Naive thymus-derived CD4-positive, alpha-beta T cell (primary cell): ENCODE data around the gene PRSS36. TPM values are rescaled to one million over a fixed set of nuclear protein-coding genes. Genes with fewer than 3 reads are reported as not detected.
"Not testable (repeated sequence)": the region's sequence is repeated elsewhere in the genome, so short reads cannot be mapped to it uniquely, and the experiment has no call there.

ENCODE experiments used
- ATAC-seq: fragments of 150-1000 bp; cut with Tn5 transposase; 2 replicates; pipeline ENCODE4 v1.10.0; 2021; ENCODE audit warnings: mild to moderate bottlenecking, moderate library complexity
- CTCF ChIA-PET: fragments of 350-600 bp; sonication (Branson Sonifier 250); formaldehyde crosslinking; loops from one replicate; lab custom pipeline; 2021; ENCODE audit warnings: antibody characterized with exemption; lab: Charles Lee
- POLR2A ChIA-PET: fragments of 350-600 bp; sonication (Branson Sonifier 250); formaldehyde crosslinking; loops from one replicate; lab custom pipeline; 2021; ENCODE audit warnings: antibody characterized with exemption, inconsistent platforms; lab: Charles Lee
- DNase-seq, 9 donors: peaks; one replicate each; pipeline versions ENCODE4 v3.0.0 to v3.0.0-alpha.2; 2020 to 2022; ENCODE audit warnings: mixed read lengths in 1 of 9
- H3K27ac ChIP-seq: one replicate; pipeline ENCODE4 v1.7.0; 2013; ENCODE audit warnings: mild to moderate bottlenecking, low read depth, low read length, moderate library complexity
- H3K27me3 ChIP-seq, 2 donors: one replicate each; pipeline ENCODE4 v1.7.0; 2013; ENCODE audit warnings: low read length in 2 of 2, mild to moderate bottlenecking in 2 of 2, moderate library complexity in 2 of 2; ENCODE audit not compliant: control insufficient read depth in 2 of 2, insufficient read depth in 2 of 2
- H3K36me3 ChIP-seq, 3 experiments: 1 replicate in 2 of 3; 2 replicates in 1 of 3; pipeline ENCODE4 v1.7.0; 2013; ENCODE audit warnings: low read length in 3 of 3, mild to moderate bottlenecking in 3 of 3, moderate library complexity in 1 of 3; ENCODE audit not compliant: insufficient read depth in 3 of 3, control insufficient read depth in 2 of 3
- H3K4me1 ChIP-seq, 2 donors: one replicate each; pipeline ENCODE4 v1.7.0; 2013; ENCODE audit warnings: low read length in 2 of 2, mild to moderate bottlenecking in 2 of 2, moderate library complexity in 1 of 2; ENCODE audit not compliant: control insufficient read depth in 2 of 2, insufficient read depth in 2 of 2
- H3K4me3 ChIP-seq: 2 replicates; pipeline ENCODE4 v1.7.0; 2013; ENCODE audit warnings: mild to moderate bottlenecking, low read length
- H3K9me3 ChIP-seq, 3 experiments: 1 replicate in 2 of 3; 2 replicates in 1 of 3; pipeline ENCODE4 v1.7.0; 2013; ENCODE audit warnings: low read length in 3 of 3; ENCODE audit not compliant: control insufficient read depth in 2 of 3
- H3K27ac Mint-ChIP-seq, 9 donors: one replicate each; pipeline ENCODE4 v1.8.0; 2020 to 2022; ENCODE audit warnings: mixed read lengths in 9 of 9, mild to moderate bottlenecking in 8 of 9, moderate library complexity in 5 of 9, inconsistent platforms in 2 of 9
- H3K27me3 Mint-ChIP-seq, 5 donors: one replicate each; pipeline ENCODE4 v1.8.0; 2021 to 2022; ENCODE audit warnings: mixed read lengths in 5 of 5, mild to moderate bottlenecking in 1 of 5
- H3K36me3 Mint-ChIP-seq, 5 donors: one replicate each; pipeline ENCODE4 v1.8.0; 2020 to 2022; ENCODE audit warnings: mixed read lengths in 5 of 5, mild to moderate bottlenecking in 3 of 5, inconsistent platforms in 1 of 5
- H3K4me1 Mint-ChIP-seq, 7 donors: one replicate each; pipeline ENCODE4 v1.8.0; 2020 to 2022; ENCODE audit warnings: mixed read lengths in 7 of 7, mild to moderate bottlenecking in 3 of 7, inconsistent platforms in 1 of 7
- H3K4me3 Mint-ChIP-seq, 10 donors: one replicate each; pipeline ENCODE4 v1.8.0; 2020 to 2022; ENCODE audit warnings: mild to moderate bottlenecking in 10 of 10, mixed read lengths in 10 of 10, moderate library complexity in 6 of 10, inconsistent platforms in 2 of 10
- H3K9me3 Mint-ChIP-seq, 11 donors: one replicate each; pipeline ENCODE4 v1.8.0; 2020 to 2022; ENCODE audit warnings: mixed read lengths in 11 of 11, mild to moderate bottlenecking in 4 of 11, inconsistent platforms in 1 of 11, moderate library complexity in 1 of 11
- intact Hi-C, 2 donors: fragments of 100-400 bp; cut with micrococcal nuclease; formaldehyde crosslinking; loops; one replicate each; pipeline ENCODE4 v1.15.1; 2023
- polyA plus RNA-seq, 2 donors: library from polyadenylated mRNA; unstranded; fragments of 300-500 nt; fragmentation: Illumina TruSeq; gene quantifications; one replicate each; pipeline ENCODE4 v1.2.3, GENCODE V29; 2021
- total RNA-seq, 6 experiments: library from RNA in 5 of 6; stranded (reverse) in 5 of 6; gene quantifications; 1 replicate in 5 of 6; 2 replicates in 1 of 6; pipeline ENCODE4 v1.2.3 and lab custom pipeline; 2021 to 2026

The PRSS36 gene
- total and polyA plus RNA-seq, 7 experiments from 2014 or later = 0.13 to 2.9 (median 1.2) TPM

DNA sequence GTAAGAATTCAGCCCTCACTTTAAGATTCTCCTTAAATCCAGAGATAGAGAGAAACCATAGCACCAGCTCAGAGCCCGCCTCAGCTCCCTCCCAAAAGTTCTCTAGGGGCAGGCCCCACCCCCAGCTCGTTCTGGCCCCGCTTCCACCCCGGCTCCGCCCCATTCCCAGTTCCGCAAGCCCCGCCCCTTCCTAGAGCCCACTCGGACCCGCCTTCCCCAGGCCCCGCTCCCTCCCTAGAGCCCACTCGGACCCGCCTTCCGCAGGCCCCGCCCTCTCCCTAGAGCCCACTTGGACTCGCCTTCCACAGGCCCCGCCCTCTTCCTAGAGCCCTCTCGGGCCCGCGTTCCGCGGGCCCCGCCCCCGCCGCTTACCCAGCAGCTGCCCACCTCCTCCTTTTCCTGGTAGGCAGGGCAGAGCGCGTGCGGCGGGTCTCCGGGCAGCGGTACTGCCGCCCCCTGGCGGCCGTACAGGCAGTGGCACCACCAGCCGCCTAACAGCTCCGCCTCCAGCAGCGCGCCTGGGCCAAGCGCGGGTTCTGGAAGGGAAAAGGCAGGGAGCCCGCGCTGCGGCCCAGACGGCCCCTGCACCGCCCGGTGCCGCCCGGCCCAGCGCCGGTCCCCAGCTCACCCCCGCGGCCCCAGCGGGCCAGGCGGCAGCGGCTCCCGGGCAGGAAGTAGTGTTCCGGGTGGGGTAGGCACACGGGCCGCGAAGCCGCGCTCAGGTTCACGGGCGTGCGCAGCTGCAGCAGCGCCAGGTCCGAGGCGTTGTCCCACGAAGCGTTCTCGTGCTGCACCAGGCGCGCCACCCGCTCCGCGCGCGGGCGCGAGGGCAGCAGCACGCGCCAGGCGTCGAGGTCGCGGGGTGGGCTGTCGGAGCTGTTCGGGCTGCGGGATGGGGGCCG lies 7.5 kb downstream of the PRSS36 start:
- Mint-ChIP-seq H3K27ac (peak overlapping the region; percentile 73 to 94 (median 84)), H3K9me3 (peaks cover 0 to 2% (median 0%) of the 10 kb centered on the region in 11 donors), H3K36me3 (no peaks in the 10 kb centered on the region), H3K27me3 (peaks cover 0 to 3% (median 0%) of the 10 kb centered on the region in 5 donors), H3K4me3 (peak overlapping the region; percentile 61 to 84 (median 72)), H3K4me1 (peaks cover 0 to 17% (median 14%) of the 10 kb centered on the region in 7 donors)
- H3K9me3 ChIP-seq = no peaks in the 10 kb centered on the region
- ATAC-seq (peak; percentile 95), DNase-seq (peak; percentile 91 to 98 (median 95))
- peaks cover 6 to 14% of the 10 kb centered on the region in 2 donors for H3K4me1 ChIP-seq
- peak overlapping the region; percentile 74 for H3K27ac ChIP-seq
- POLR2A ChIA-PET = interaction anchor here (0.6 to 6.3 kb wide), 27 partner anchors 10 to 727 kb away, joined by 3 to 183 read pairs (median 5); partner anchors contain the start of genes FUS, KAT8, PYCARD and PYDC1
- peak overlapping the region; percentile 68 for H3K4me3 ChIP-seq
- CTCF ChIA-PET = interaction anchor here (0.5 to 3.0 kb wide), 22 partner anchors 10 to 727 kb away, joined by 3 to 27 read pairs (median 4); partner anchors contain the start of genes FUS, HSD3B7, KAT8 and ZNF646
- no peaks in the 10 kb centered on the region for H3K27me3 ChIP-seq
- no peaks in the 10 kb centered on the region for H3K36me3 ChIP-seq
- intact Hi-C loops = loop anchor here (1.0 to 2.0 kb wide), 15 partner anchors 25 to 727 kb away; partner anchors contain the start of genes ARMC5 (in 2 of the 2), HSD3B7 (in 2 of the 2), KAT8 (in 2 of the 2) and SETD1A (in 2 of the 2)

DNA sequence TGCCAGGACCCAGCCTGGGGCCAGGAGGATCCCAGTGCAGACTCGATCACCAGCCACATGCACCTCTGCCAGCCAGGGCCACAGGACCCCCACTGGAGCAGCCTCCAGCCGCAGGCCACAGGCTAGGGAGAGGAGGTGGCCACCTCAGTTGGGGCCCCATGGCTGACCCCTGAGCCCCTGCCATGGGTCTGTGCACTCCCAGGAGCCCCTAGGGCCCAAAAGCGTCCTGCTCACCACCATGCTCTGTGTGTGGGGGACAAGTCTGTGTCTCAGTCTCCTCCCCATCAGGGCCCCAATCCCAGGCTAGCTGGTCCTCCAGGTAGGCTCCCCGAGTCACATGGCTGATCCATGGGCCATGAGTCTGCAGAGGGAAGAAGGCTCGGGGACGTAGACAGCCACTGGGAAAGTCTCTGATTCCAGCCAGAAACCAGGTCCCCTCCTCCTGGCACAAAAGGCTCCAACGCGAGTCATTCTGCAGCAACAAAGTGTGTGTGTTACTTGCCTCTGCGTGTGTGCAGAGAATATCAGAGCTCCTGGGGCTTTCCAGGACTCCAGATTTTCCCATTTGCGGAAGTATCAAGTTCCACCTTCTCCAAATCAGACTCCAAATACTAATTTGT lies 8.3 kb downstream of the PRSS36 start:
- Mint-ChIP-seq H3K27me3 (peaks cover 0 to 3% (median 0%) of the 10 kb centered on the region in 5 donors), H3K9me3 (peaks cover 0 to 2% (median 0%) of the 10 kb centered on the region in 11 donors), H3K4me3 (peak overlapping the region; percentile 61 to 84 (median 72)), H3K27ac (peak overlapping the region; percentile 73 to 94 (median 84)), H3K4me1 (peaks cover 0 to 17% (median 14%) of the 10 kb centered on the region in 7 donors), H3K36me3 (no peaks in the 10 kb centered on the region)
- ChIA-PET CTCF (interaction anchor here (0.5 to 3.0 kb wide), 16 partner anchors 11 to 726 kb away, joined by 3 to 27 read pairs (median 4); partner anchors contain the start of genes FUS, KAT8, ZNF646 and ZNF668), POLR2A (interaction anchor here (0.6 to 6.3 kb wide), 27 partner anchors 10 to 728 kb away, joined by 3 to 183 read pairs (median 5); partner anchors contain the start of genes FUS, KAT8, PYCARD and PYDC1)
- intact Hi-C loops = loop anchor here (1.0 to 2.0 kb wide), 15 partner anchors 24 to 728 kb away; partner anchors contain the start of genes ARMC5 (in 2 of the 2), HSD3B7 (in 2 of the 2), KAT8 (in 2 of the 2) and SETD1A (in 2 of the 2)
- H3K4me1 ChIP-seq = peaks cover 6 to 14% of the 10 kb centered on the region in 2 donors
- H3K36me3 ChIP-seq = no peaks in the 10 kb centered on the region
- no peaks in the 10 kb centered on the region for H3K27me3 ChIP-seq
- DNase-seq (no peak), ATAC-seq (no peak)
- H3K4me3 ChIP-seq = peak overlapping the region; percentile 68
- no peaks in the 10 kb centered on the region for H3K9me3 ChIP-seq
- peak overlapping the region; percentile 74 for H3K27ac ChIP-seq

DNA sequence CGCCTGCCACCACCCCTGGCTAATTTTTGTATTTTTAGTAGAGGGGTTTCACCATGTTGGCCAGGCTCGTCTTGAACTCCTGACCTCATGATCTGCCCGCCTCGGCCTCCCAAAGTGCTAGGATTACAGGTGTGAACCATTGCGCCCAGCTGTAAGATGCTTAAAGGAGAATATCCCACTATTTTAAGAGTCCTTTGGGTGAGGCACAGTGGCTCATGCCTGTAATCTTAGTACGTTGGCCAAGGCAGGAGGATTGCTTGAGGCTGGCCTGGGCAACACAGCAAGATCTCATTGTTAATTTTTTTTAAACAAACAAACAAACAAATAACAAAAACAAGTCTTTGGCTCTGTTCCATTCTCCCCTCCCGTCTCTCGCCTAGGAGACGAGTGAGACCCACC lies 8.8 kb downstream of the PRSS36 start:
- not testable (repeated sequence) for H3K27ac ChIP-seq, H3K9me3 ChIP-seq
- POLR2A ChIA-PET = interaction anchor here (1.3 to 3.5 kb wide), 4 partner anchors 10 to 67 kb away, joined by 8 to 87 read pairs (median 16); partner anchors contain the start of genes FUS, KAT8, ZNF646 and ZNF668

DNA sequence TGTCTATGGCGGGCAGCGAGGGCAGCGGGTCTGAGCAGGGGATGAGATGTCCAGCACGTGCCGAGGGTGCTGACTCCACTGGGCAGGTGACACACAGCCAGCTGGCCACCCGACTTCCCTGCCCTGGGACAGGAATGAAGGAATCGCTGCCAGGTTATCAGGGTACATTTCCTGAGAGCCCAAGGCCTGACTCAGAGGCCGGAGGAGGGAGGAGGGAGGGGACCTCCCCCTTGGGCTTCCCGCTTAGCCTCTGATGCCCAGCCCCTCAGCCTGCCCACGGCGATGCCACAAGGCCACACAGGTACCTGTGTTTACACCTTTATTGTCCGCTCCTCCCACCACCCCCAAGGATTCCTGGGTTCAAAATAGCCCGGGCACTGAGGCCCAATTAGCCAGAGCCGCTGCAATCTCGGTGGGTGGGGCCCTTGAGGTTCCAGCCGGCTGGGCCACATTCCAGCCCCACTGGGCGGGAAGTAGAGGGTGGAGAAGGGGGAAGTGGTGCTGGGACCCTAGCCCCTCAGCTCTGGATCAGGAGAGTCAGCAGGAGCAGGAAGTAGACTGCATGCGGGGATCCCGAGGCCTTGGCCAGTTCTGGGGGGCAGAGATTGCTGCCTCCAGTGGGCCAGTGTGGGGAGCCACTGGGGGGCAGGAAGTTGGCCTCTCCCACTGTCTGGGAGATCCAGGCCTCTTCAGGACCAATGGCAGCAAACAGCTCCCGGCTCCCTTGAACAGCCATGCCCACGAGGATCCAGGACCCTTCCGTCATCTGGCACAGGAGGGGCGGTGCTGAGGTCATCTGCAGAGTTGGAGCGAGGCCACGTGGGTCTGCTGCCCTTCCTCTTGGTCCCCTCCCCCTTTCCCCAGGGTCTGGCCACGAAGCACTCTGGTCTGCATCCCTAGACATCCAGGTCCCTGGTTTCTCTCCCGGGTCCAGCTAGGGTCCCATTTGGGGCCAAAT lies 11.0 kb downstream of the PRSS36 start:
- Histone ChIP-seq H3K27me3 (no peaks in the 10 kb centered on the region), H3K4me3 (no peak overlapping the region), H3K27ac (no peak overlapping the region), H3K9me3 (no peaks in the 10 kb centered on the region), H3K4me1 (peaks cover 6 to 14% of the 10 kb centered on the region in 2 donors), H3K36me3 (no peaks in the 10 kb centered on the region)
- H3K36me3 Mint-ChIP-seq = no peaks in the 10 kb centered on the region
- ATAC-seq (no peak), DNase-seq (no peak)
- intact Hi-C loops = no loop called here
- peaks cover 7 to 16% (median 13%) of the 10 kb centered on the region in 7 donors for H3K4me1 Mint-ChIP-seq
- ChIA-PET POLR2A (interaction anchor here (0.6 to 1.2 kb wide), 2 partner anchors 21 to 172 kb away, joined by 4 to 5 read pairs; partner anchors contain the start of gene KAT8), CTCF (interaction anchor here (1.8 kb wide), 1 partner anchor 20 kb away, joined by 5 read pairs; no protein-coding TSS in a partner anchor)
- H3K27ac Mint-ChIP-seq = peak overlapping the region in 2 of 9 donors; percentile 46 to 68
- peaks cover 0 to 2% (median 0%) of the 10 kb centered on the region in 5 donors for H3K27me3 Mint-ChIP-seq
- H3K4me3 Mint-ChIP-seq = no peak overlapping the region
- H3K9me3 Mint-ChIP-seq = peaks cover 0 to 2% (median 0%) of the 10 kb centered on the region in 11 donors

More for the DNA sequence above, 8.8 kb downstream of the PRSS36 start:
- H3K4me1 Mint-ChIP-seq = peaks cover 2 to 17% (median 14%) of the 10 kb centered on the region in 7 donors
- H3K9me3 Mint-ChIP-seq, H3K4me3 ChIP-seq, DNase-seq, ATAC-seq, H3K27me3 Mint-ChIP-seq, intact Hi-C loops, H3K36me3 ChIP-seq, H3K36me3 Mint-ChIP-seq, H3K27me3 ChIP-seq: not testable (repeated sequence)
- H3K4me1 ChIP-seq = peaks cover 6 to 14% of the 10 kb centered on the region in 2 donors
- CTCF ChIA-PET = interaction anchor here (0.6 to 1.7 kb wide), 2 partner anchors 19 to 193 kb away, joined by 3 to 5 read pairs; no protein-coding TSS in a partner anchor
- peak overlapping the region in 1 of 10 donors; percentile 39 for H3K4me3 Mint-ChIP-seq
- peak overlapping the region in 5 of 9 donors; percentile 26 to 69 (median 45) for H3K27ac Mint-ChIP-seq

DNA sequence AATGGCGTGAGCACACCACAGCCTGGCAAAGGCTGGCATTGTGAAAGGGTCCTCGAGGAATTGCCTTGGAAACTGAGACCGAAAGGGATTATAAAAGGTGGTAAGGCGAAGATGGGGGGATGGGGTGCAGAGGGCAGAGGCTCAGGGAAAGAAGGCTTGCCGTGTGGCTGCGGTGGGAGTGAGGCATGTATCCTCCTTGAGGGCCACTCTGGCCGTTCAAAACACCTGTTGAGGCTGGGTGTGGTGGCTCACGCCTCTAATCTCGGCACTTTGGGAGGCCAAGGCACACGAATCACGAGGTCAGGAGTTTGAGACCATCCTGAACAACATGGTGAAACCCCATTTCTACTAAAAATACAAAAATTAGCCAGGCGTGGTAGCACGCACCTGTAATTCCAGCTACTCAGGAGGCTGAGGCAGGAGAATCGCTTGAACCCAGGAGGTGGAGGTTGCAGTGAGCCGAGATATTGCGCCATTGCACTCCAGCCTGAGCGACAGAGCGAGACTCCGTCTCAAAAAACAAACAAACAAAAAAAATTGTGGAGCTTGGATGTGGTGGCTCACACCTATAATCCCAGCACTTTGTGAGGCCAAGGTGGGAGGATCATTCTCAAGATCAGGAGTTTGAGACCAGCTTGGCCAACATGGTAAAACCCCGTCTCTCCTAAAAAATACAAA lies 12.9 kb downstream of the PRSS36 start:
- DNase-seq, H3K27me3 Mint-ChIP-seq, H3K4me1 Mint-ChIP-seq, H3K4me3 ChIP-seq, H3K9me3 Mint-ChIP-seq, H3K36me3 Mint-ChIP-seq, H3K27ac ChIP-seq, H3K9me3 ChIP-seq, CTCF ChIA-PET, H3K4me3 Mint-ChIP-seq, H3K4me1 ChIP-seq, ATAC-seq, intact Hi-C loops, H3K27me3 ChIP-seq: not testable (repeated sequence)
- POLR2A ChIA-PET = interaction anchor here (1.1 to 1.2 kb wide), 2 partner anchors 16 to 19 kb away, joined by 5 read pairs; partner anchors contain the start of gene KAT8
- H3K36me3 ChIP-seq = peaks cover 0 to 18% (median 0%) of the 10 kb centered on the region in 3 experiments
- peak overlapping the region in 1 of 9 donors; percentile 3 for H3K27ac Mint-ChIP-seq
